Vagina (tissue), 2 donors: ENCODE measurements around the gene FOCAD. TPM values are rescaled to one million over a fixed set of nuclear protein-coding genes. Genes with fewer than 3 reads are reported as not detected.
A peak's percentile ranks its signal among the peaks of the same experiment; 100 is the strongest.

Experiments
- DNase-seq, 2 donors: peaks; one replicate each; pipeline ENCODE4 v3.0.0-alpha.2; 2017; ENCODE audit errors: extremely low spot score in 2 of 2
- H3K27ac ChIP-seq: fragments of 200-600 bp; sonication (generic); one replicate; pipeline ENCODE4 v1.5.1; 2019
- H3K27me3 ChIP-seq: fragments of 200-600 bp; sonication (generic); one replicate; pipeline ENCODE4 v1.5.1; 2019
- H3K36me3 ChIP-seq, 2 donors: fragments of 200-600 bp; sonication (generic); one replicate each; pipeline ENCODE4 v1.5.1; 2017 to 2019
- H3K4me1 ChIP-seq: fragments of 200-600 bp; sonication (generic); one replicate; pipeline ENCODE4 v1.5.1; 2019
- H3K4me3 ChIP-seq, 2 donors: fragments of 200-600 bp; sonication (generic); 1 replicate in 1 of 2; 2 replicates in 1 of 2; pipeline ENCODE4 v1.5.1; 2016 to 2019
- H3K9me3 ChIP-seq: fragments of 200-600 bp; sonication (generic); one replicate; pipeline ENCODE4 v1.5.1; 2019
- POLR2A ChIP-seq, 2 donors: fragments of 450-650 bp; IDR thresholded peaks; one replicate each; pipeline ENCODE4 v1.6.1; 2017; ENCODE audit warnings: antibody characterized with exemption in 2 of 2, mild to moderate bottlenecking in 2 of 2, moderate library complexity in 2 of 2
- POLR2AphosphoS5 ChIP-seq, 2 donors: sonication (generic); formaldehyde crosslinking; IDR thresholded peaks; one replicate each; pipeline ENCODE4 v1.9.0; 2017; ENCODE audit warnings: antibody characterized with exemption in 2 of 2, mild to moderate bottlenecking in 2 of 2, low read depth in 1 of 2; ENCODE audit not compliant: insufficient read depth in 1 of 2
- intact Hi-C: fragments of 100-400 bp; cut with DNase I; formaldehyde crosslinking; loops from one replicate; pipeline ENCODE4 v1.15.1; 2023
- microRNA counts, 2 donors: library from miRNA; unstranded; fragments of <30 nt; microRNA quantifications; one replicate each; lab custom pipeline; 2016 to 2017
- microRNA-seq: library from miRNA; unstranded; fragments of <30 nt; microRNA quantifications from one replicate; pipeline ENCODE4, GENCODE V29; 2017; ENCODE audit warnings: borderline number of aligned reads, borderline replicate concordance
- small RNA-seq: library from RNA; depleted of rRNA; stranded (forward); fragments of <200 nt; gene quantifications from one replicate; pipeline ENCODE3, GENCODE V24; 2016
- total RNA-seq: library from RNA; depleted of rRNA; stranded (reverse); fragments of >200 nt; gene quantifications from one replicate; pipeline ENCODE4 v1.2.3, GENCODE V29; 2016
- TF ChIP-seq, protein P1 (sequence below), 3 experiments: fragments of 450-650 bp in 2 of 3; fragments of 200-600 bp in 1 of 3; sonication (generic) in 1 of 3; IDR thresholded peaks; one replicate each; pipeline ENCODE4 v1.5.1; 2017 to 2019; ENCODE audit warnings: antibody characterized with exemption in 3 of 3, mild to moderate bottlenecking in 2 of 3, moderate library complexity in 2 of 3

FOCAD gene
- total RNA-seq, 1 donor from 2014 or later, result 39.8 TPM

DNA sequence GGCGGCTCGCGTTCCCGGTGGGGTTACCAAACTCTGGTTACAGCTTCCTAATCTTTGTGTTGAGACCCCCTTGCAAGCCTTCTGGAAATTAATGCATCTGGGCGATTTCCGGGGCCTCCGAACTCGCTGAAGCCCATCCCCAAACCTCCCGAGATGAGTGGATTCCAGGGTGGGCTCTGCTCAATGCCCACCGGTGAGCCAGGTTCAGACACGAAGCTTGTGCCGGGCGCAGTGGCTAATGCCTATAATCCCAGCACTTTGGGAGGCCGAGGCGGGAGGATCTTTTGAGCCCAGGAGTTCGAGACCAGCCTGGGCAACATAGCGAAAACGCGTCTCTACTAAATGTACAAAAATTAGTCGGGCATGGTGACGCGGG, 347.7 kb downstream of the FOCAD start:
- TF ChIP-seq, protein P1, sequence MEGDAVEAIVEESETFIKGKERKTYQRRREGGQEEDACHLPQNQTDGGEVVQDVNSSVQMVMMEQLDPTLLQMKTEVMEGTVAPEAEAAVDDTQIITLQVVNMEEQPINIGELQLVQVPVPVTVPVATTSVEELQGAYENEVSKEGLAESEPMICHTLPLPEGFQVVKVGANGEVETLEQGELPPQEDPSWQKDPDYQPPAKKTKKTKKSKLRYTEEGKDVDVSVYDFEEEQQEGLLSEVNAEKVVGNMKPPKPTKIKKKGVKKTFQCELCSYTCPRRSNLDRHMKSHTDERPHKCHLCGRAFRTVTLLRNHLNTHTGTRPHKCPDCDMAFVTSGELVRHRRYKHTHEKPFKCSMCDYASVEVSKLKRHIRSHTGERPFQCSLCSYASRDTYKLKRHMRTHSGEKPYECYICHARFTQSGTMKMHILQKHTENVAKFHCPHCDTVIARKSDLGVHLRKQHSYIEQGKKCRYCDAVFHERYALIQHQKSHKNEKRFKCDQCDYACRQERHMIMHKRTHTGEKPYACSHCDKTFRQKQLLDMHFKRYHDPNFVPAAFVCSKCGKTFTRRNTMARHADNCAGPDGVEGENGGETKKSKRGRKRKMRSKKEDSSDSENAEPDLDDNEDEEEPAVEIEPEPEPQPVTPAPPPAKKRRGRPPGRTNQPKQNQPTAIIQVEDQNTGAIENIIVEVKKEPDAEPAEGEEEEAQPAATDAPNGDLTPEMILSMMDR (IDR thresholded peaks at IDR 0.05), result no peak
- TF ChIP-seq POLR2A (IDR thresholded peaks at IDR 0.05) (no peak), POLR2AphosphoS5 (IDR thresholded peaks at IDR 0.05; ENCODE audit: insufficient read depth in 1 of 2, low read depth in 1 of 2) (no peak)
- Histone ChIP-seq H3K27ac (peak overlapping the region; percentile 84), H3K4me3 (peak overlapping the region; percentile 52 to 68), H3K36me3 (no peaks in the 10 kb centered on the region), H3K4me1 (peaks cover 16% of the 10 kb centered on the region), H3K9me3 (no peaks in the 10 kb centered on the region), H3K27me3 (no peaks in the 10 kb centered on the region)
- intact Hi-C loops, result no loop called here
- DNase-seq, result no peak

DNA sequence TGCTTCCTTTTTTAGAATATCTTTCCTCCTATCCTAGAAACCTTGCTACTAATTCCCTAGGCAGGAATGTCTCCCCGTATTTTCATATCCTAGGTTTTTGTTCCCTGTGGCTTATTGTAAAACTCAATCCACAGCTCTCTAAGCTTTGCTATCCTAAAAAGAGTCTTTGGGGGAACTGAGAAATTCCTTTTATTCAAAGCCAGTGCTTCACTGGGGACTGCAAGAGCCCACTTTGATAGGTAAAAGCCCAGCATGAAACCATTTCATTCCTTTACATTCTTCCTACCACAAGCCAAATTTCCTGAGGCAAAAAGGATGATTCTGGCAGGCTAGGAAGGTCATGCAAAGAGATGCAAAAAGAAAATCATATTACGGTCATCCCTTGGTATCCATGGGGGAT, 353.2 kb downstream of the FOCAD start:
- no peak overlapping the region for H3K4me3 ChIP-seq
- no peak for TF ChIP-seq POLR2AphosphoS5 (IDR thresholded peaks at IDR 0.05; ENCODE audit: insufficient read depth in 1 of 2, low read depth in 1 of 2)
- TF ChIP-seq, protein P1 (IDR thresholded peaks at IDR 0.05), result no peak
- TF ChIP-seq POLR2A (IDR thresholded peaks at IDR 0.05), result no peak
- H3K27me3 ChIP-seq, result no peaks in the 10 kb centered on the region
- no peak for DNase-seq
- H3K27ac ChIP-seq, result no peak overlapping the region
- no peaks in the 10 kb centered on the region for H3K4me1 ChIP-seq
- intact Hi-C loops, result no loop called here
- H3K9me3 ChIP-seq, result no peaks in the 10 kb centered on the region
- H3K36me3 ChIP-seq, result no peaks in the 10 kb centered on the region

DNA sequence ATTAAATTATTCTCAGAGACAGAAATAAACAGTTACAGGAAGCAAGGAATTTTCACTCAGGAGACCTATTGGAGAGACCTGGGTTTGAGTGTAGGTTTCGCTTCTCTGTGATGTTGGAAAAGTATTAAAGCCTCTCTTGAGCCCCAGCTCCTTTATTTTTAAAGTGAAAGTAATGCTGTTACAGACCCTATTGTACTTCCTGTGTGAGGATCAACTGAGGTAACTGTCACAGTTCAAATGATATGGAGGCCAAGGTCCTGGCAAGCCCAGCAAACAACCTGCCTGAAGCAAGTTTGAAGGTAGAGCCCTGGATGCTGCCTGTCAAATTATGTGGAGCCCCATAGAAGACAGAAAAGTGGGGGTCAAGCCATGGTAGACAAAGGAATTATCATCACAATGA, 355.2 kb downstream of the FOCAD start:
- no peaks in the 10 kb centered on the region for H3K9me3 ChIP-seq
- intact Hi-C loops, result no loop called here
- H3K4me1 ChIP-seq, result no peaks in the 10 kb centered on the region
- no peak overlapping the region for H3K4me3 ChIP-seq
- no peaks in the 10 kb centered on the region for H3K36me3 ChIP-seq
- no peaks in the 10 kb centered on the region for H3K27me3 ChIP-seq
- no peak for DNase-seq
- TF ChIP-seq, protein P1 (IDR thresholded peaks at IDR 0.05), result no peak
- TF ChIP-seq POLR2AphosphoS5 (IDR thresholded peaks at IDR 0.05; ENCODE audit: insufficient read depth in 1 of 2, low read depth in 1 of 2) (no peak), POLR2A (IDR thresholded peaks at IDR 0.05) (no peak)
- no peak overlapping the region for H3K27ac ChIP-seq

DNA sequence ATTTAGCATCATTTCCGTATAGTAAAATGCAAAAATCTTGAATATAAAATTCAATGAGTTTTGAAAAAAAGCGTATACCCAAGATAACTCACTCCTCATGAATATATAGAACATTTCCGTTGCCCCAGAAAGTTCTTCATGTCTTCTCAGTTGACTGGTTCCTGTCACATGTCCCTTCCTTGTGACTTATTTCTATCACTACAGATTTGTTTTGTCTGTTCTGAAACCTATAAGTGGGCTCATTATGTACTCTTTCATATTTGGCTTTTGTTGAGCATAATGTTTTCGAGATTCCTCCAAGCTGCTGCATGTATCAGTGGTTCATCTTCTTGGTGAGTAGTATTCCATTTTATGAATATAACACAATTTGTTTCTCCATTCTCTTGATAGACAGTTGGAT, 358.4 kb downstream of the FOCAD start:
- TF ChIP-seq, protein P1 (IDR thresholded peaks at IDR 0.05), result no peak
- no peak for TF ChIP-seq POLR2AphosphoS5 (IDR thresholded peaks at IDR 0.05; ENCODE audit: insufficient read depth in 1 of 2, low read depth in 1 of 2)
- TF ChIP-seq POLR2A (IDR thresholded peaks at IDR 0.05), result no peak
- intact Hi-C loops, result no loop called here
- Histone ChIP-seq H3K4me3 (no peak overlapping the region), H3K9me3 (no peaks in the 10 kb centered on the region), H3K36me3 (no peaks in the 10 kb centered on the region), H3K27ac (no peak overlapping the region), H3K27me3 (no peaks in the 10 kb centered on the region), H3K4me1 (no peaks in the 10 kb centered on the region)
- no peak for DNase-seq

DNA sequence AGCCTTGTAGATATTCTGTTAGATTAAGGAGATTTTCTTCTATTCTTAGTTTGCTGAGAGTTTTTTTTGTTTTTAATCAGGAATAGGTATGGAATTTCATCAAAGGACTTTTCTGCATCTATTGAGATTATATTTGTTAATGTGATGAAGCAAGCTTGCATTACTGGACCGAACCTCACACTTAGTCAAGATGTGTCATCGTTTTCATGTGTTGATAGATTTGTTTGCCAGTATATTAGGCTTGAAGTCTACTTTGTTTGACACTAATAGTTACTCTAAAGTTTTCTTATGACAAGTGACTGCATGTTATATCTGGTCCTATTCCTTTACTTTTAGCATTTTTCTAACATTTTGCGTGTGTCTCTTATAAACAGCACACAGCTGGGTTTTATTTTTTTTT, 359.8 kb downstream of the FOCAD start:
- Histone ChIP-seq H3K36me3 (no peaks in the 10 kb centered on the region), H3K27ac (no peak overlapping the region), H3K27me3 (no peaks in the 10 kb centered on the region), H3K4me1 (no peaks in the 10 kb centered on the region), H3K4me3 (no peak overlapping the region), H3K9me3 (no peaks in the 10 kb centered on the region)
- TF ChIP-seq POLR2AphosphoS5 (IDR thresholded peaks at IDR 0.05; ENCODE audit: insufficient read depth in 1 of 2, low read depth in 1 of 2) (no peak), POLR2A (IDR thresholded peaks at IDR 0.05) (no peak)
- TF ChIP-seq, protein P1 (IDR thresholded peaks at IDR 0.05), result no peak
- DNase-seq, result no peak
- intact Hi-C loops, result no loop called here

MicroRNAs encoded within 50 kb of the gene (microRNA counts, 767-probe panel; counts per million panel counts)
- 238 to 261 counts per million in 2 donors for microRNA hsa-miR-491-3p (lab: Ali Mortazavi, UCI)
- microRNA hsa-miR-491-5p (lab: Ali Mortazavi, UCI), result 238 to 261 counts per million in 2 donors

Small RNAs within 50 kb of the gene (microRNA-seq; reads per million reads assigned to microRNA genes)
- 6.7 reads per million, percentile 13 among the genes with 10 or more reads in this experiment for gene MIR491

Small RNAs within 50 kb of the gene (small RNA-seq; reads per million reads assigned to genes)
- gene MIR491 (not detected), gene SNORA30B (not detected)

Other genes starting within 250 kb of the FOCAD start
- 8.8 TPM for gene MLLT3, start 61.8 kb upstream of the FOCAD start, total RNA-seq